K562 (cell line): ENCODE data around the gene BARX2.

Experiments used
- DMBX1 ChIP-seq: fragments of 250-450 bp; sonication (Bioruptor Pico); IDR thresholded peaks from 2 replicates; pipeline ENCODE4 v1.8.0; 2022; ENCODE audit warnings: inconsistent platforms, mild to moderate bottlenecking, moderate library complexity, borderline replicate concordance
- RBM17 ChIP-seq: fragments of 200-400 bp; formaldehyde crosslinking; IDR thresholded peaks from 2 replicates; pipeline ENCODE4 v1.6.1; 2017; ENCODE audit warnings: low read depth, mild to moderate bottlenecking, low read length, borderline replicate concordance
- TCF7L2 ChIP-seq: fragments of 150-350 bp; IDR thresholded peaks from 2 replicates; pipeline ENCODE4 v1.6.1; 2016; ENCODE audit warnings: low read depth, mild to moderate bottlenecking, low read length, moderate library complexity
- TF ChIP-seq, protein P1 (sequence below), 2 experiments: fragments of 450-650 bp in 1 of 2; sonication (generic) in 1 of 2; formaldehyde crosslinking in 1 of 2; IDR thresholded peaks in 1 of 2; conservative IDR thresholded peaks in 1 of 2; 2 replicates each; pipeline versions ENCODE4 v1.6.1 to v1.8.1; 2016 to 2023; ENCODE audit warnings: mild to moderate bottlenecking in 2 of 2, moderate library complexity in 2 of 2, inconsistent platforms in 1 of 2, missing genetic modification reagents in 1 of 2
- TF ChIP-seq, protein P2 (sequence below), 3 experiments: IDR thresholded peaks in 2 of 3; conservative IDR thresholded peaks in 1 of 3; 2 replicates each; pipeline ENCODE4 v1.5.1; 2011 to 2012; ENCODE audit warnings: low read length in 3 of 3, mild to moderate bottlenecking in 3 of 3, control low read depth in 2 of 3, improper control_type of control experiment in 1 of 3, inconsistent platforms in 1 of 3, low read depth in 1 of 3, mixed read lengths in 1 of 3, moderate library complexity in 1 of 3; ENCODE audit not compliant: insufficient read depth in 2 of 3
- TF ChIP-seq, protein P3 (sequence below): IDR thresholded peaks from 2 replicates; pipeline ENCODE4 v1.6.1; 2012; ENCODE audit warnings: low read depth, low read length, improper control_type of control experiment, borderline replicate concordance
- TF ChIP-seq, protein P4 (sequence below): sonication (generic); formaldehyde crosslinking; IDR thresholded peaks from 2 replicates; pipeline ENCODE4 v1.9.0; 2022; ENCODE audit warnings: mild to moderate bottlenecking, missing genetic modification reagents

DNA sequence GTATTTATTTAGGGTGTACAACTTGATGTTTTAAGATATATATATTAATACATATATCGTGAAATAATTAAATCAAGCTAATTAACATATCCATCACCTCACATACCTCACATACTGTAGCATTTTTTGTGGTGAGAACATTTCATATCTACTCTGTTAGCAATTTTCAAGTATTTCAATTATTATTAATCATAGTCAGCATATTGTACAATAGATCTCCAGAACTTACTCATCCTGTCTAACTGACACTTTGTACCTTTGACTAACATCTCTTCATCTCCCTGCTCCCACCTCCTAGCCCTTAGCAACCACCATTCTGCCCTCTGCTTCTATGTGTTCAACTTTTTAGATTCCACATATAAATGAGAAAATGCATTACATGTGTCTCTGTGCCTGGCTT is 108.4 kb downstream of the BARX2 start:
- TF ChIP-seq, protein P1, sequence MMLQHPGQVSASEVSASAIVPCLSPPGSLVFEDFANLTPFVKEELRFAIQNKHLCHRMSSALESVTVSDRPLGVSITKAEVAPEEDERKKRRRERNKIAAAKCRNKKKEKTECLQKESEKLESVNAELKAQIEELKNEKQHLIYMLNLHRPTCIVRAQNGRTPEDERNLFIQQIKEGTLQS (IDR thresholded peaks at IDR 0.05), result no peak
- TF ChIP-seq, protein P1 (CRISPR knock-in tag; conservative IDR thresholded peaks at IDR 0.05), result no peak
- TF ChIP-seq, protein P2, sequence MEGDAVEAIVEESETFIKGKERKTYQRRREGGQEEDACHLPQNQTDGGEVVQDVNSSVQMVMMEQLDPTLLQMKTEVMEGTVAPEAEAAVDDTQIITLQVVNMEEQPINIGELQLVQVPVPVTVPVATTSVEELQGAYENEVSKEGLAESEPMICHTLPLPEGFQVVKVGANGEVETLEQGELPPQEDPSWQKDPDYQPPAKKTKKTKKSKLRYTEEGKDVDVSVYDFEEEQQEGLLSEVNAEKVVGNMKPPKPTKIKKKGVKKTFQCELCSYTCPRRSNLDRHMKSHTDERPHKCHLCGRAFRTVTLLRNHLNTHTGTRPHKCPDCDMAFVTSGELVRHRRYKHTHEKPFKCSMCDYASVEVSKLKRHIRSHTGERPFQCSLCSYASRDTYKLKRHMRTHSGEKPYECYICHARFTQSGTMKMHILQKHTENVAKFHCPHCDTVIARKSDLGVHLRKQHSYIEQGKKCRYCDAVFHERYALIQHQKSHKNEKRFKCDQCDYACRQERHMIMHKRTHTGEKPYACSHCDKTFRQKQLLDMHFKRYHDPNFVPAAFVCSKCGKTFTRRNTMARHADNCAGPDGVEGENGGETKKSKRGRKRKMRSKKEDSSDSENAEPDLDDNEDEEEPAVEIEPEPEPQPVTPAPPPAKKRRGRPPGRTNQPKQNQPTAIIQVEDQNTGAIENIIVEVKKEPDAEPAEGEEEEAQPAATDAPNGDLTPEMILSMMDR (IDR thresholded peaks at IDR 0.05 in 2 of 3, conservative IDR thresholded peaks at IDR 0.05 in 1 of 3; ENCODE audit: insufficient read depth in 2 of 3, low read depth in 1 of 3, low read length in 3 of 3), result no peak
- TF ChIP-seq, protein P3, sequence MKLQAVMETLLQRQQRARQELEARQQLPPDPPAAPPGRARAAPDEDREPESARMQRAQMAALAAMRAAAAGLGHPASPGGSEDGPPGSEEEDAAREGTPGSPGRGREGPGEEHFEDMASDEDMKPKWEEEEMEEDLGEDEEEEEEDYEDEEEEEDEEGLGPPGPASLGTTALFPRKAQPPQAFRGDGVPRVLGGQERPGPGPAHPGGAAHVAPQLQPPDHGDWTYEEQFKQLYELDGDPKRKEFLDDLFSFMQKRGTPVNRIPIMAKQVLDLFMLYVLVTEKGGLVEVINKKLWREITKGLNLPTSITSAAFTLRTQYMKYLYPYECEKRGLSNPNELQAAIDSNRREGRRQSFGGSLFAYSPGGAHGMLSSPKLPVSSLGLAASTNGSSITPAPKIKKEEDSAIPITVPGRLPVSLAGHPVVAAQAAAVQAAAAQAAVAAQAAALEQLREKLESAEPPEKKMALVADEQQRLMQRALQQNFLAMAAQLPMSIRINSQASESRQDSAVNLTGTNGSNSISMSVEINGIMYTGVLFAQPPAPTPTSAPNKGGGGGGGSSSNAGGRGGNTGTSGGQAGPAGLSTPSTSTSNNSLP, result no peak
- TF ChIP-seq TCF7L2 (no peak), RBM17 (no peak), DMBX1 (CRISPR knock-in tag) (no peak)
- TF ChIP-seq, protein P4, sequence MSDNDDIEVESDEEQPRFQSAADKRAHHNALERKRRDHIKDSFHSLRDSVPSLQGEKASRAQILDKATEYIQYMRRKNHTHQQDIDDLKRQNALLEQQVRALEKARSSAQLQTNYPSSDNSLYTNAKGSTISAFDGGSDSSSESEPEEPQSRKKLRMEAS (CRISPR knock-in tag), result no peak
